AG09319 (cell line): ENCODE results near the gene SLC29A1.

Source experiments
- DNase-seq: peaks from one replicate; pipeline ENCODE4 v3.0.0-alpha.2; 2010; ENCODE audit warnings: low read depth; ENCODE audit errors: extremely low read depth
- TF ChIP-seq, protein P1 (sequence below): IDR thresholded peaks from 2 replicates; pipeline ENCODE4 v1.5.1; 2011; ENCODE audit warnings: low read depth, mild to moderate bottlenecking, inconsistent platforms, low read length, moderate library complexity

The SLC29A1 gene

DNA sequence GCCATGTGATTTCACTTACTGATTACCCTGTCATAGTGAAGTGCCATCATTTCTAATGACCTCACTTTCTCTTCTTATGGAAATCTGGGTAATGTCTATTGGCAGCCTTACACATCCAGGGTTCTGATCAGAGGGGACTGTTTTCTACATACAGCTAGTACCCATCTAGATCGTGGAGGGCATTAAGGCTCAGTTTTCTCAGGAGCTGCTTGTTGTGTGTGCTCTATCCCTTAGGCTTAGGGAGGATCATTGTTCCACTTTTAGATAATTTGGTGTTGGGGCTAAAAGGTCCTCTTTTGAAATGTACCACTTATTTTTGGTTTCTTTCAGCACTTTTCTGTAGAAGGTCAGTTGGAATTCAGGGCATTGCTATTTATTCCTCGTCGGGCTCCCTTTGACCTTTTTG lies 27.3 kb downstream of the SLC29A1 start:
- DNase-seq: no peak
- TF ChIP-seq, protein P1, sequence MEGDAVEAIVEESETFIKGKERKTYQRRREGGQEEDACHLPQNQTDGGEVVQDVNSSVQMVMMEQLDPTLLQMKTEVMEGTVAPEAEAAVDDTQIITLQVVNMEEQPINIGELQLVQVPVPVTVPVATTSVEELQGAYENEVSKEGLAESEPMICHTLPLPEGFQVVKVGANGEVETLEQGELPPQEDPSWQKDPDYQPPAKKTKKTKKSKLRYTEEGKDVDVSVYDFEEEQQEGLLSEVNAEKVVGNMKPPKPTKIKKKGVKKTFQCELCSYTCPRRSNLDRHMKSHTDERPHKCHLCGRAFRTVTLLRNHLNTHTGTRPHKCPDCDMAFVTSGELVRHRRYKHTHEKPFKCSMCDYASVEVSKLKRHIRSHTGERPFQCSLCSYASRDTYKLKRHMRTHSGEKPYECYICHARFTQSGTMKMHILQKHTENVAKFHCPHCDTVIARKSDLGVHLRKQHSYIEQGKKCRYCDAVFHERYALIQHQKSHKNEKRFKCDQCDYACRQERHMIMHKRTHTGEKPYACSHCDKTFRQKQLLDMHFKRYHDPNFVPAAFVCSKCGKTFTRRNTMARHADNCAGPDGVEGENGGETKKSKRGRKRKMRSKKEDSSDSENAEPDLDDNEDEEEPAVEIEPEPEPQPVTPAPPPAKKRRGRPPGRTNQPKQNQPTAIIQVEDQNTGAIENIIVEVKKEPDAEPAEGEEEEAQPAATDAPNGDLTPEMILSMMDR: no peak

DNA sequence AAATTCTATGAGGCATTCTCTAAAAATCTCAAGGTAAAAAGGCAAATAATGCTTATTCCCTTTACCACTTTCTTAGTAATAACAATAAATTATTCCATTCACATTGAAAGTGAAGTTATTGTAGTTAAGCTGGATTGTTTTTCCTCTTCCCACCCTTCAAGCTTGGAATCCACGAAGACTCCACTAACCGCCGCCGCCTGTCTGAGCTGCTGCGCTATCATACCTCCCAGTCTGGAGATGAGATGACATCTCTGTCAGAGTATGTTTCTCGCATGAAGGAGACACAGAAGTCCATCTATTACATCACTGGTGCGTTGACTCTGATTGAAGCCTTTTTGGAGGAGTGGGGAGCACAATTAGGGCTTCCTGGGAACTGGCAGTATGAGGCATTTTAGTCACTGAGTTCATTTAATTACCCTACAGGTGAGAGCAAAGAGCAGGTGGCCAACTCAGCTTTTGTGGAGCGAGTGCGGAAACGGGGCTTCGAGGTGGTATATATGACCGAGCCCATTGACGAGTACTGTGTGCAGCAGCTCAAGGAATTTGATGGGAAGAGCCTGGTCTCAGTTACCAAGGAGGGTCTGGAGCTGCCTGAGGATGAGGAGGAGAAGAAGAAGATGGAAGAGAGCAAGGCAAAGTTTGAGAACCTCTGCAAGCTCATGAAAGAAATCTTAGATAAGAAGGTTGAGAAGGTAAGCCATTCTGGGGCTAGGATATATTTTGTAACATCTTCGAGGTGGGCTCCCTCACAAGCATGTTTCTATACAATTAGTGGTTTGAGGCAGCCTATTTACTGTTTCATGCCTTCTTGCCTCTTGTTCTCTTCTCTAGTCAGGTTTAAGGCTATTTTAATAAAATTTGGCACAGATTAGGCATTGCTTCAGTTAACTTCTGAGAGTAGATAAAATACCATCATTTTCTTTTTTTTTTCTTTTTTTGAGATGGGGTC lies 28.5 kb downstream of the SLC29A1 start:
- TF ChIP-seq, protein P1: no peak
- DNase-seq: no peak

DNA sequence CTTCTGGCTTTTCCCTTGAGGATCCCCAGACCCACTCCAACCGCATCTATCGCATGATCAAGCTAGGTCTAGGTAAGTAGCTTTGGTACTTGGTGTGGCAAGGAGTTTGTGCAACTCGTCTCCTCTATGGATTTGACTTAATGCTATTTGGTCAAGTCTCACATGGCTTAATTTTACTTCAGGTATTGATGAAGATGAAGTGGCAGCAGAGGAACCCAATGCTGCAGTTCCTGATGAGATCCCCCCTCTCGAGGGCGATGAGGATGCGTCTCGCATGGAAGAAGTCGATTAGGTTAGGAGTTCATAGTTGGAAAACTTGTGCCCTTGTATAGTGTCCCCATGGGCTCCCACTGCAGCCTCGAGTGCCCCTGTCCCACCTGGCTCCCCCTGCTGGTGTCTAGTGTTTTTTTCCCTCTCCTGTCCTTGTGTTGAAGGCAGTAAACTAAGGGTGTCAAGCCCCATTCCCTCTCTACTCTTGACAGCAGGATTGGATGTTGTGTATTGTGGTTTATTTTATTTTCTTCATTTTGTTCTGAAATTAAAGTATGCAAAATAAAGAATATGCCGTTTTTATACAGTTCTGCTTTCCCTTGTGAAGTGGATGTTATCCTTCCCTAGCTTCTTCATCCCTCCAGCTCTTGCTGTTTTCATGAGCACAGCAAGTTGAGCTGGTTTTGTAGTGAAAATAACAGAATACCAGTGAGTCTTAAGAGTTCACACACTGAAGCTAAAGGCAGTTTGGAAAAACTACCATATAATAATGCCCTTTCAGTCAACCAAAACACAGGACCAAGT lies 30.1 kb downstream of the SLC29A1 start:
- TF ChIP-seq, protein P1: peak; percentile 46
- DNase-seq: no peak

DNA sequence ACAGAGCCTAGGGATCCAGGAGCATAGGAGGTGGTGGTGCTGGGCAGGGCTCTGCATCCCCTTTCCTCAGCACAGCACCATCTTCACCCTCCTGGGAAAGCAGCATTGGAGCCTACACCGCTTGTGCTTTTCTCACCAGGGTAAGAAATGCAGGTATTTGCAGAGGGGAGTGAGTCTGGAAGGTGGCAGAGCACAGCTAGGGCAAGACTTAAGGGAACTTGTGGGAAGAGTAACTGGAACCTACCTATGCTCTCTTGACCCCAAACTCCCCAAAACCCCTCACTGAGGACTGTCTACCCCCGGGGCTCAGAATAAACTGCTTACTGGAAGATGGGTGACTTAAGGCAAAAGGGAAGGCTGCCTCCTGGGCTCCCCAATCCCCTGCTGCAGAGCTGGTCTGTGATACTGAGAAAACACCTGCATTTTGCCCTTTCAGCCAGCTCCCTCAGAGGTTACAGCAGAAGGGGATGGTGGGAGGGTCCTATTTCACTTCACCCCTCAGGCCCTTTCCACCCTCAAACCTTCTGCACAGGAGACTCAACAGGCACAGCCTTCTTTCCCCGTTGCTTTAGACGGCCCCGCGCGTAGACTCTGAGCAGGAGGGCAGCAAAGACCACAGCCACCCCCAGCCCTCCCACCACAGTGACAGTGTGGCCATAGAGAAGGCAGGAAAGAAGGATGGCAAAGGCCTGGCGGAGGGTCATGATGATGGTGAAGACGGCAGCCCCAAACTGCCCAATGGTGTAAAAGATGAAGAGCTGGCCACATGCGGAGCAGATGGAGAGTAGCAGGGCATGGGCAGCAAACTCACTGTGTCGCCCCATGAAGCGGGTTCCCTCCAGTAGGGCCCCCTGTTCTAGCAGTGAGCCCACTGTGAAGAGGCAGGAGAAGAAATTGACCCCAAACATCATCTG lies 31.1 kb downstream of the SLC29A1 start:
- TF ChIP-seq, protein P1: no peak
- DNase-seq: no peak

DNA sequence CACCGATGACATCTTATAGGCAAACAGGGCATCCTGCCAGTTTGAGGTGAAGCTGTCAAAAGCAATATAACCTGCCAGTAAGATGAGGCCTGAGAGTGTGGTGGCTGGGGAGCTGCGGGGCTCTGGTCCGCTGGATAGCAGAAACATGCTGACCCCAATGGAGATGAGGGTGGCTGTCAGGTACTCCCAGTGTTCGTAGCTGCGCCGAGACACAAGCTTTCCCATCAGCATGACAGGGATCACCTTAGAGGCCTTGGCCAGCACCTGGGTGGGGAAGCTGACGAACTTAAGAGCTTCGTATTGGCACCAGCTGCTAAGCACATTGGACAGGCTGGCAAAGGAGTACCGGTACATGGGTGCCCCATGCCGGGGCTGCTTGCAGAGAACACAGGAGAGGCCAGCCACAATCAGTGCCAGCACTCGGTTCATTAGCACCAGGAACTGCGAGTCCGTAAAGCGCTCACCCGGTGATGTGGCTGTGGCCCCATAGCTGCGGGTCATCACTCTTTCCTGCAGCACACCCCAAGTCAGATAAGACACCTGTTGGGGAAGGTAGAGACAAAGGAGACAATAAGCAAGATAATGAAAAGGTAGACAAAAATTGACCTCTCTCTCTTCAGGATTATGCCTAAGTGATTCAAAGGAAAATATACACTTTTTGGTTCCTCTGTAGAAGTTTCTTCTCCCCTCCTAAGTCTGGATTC lies 31.9 kb downstream of the SLC29A1 start:
- TF ChIP-seq, protein P1: no peak
- DNase-seq: no peak

DNA sequence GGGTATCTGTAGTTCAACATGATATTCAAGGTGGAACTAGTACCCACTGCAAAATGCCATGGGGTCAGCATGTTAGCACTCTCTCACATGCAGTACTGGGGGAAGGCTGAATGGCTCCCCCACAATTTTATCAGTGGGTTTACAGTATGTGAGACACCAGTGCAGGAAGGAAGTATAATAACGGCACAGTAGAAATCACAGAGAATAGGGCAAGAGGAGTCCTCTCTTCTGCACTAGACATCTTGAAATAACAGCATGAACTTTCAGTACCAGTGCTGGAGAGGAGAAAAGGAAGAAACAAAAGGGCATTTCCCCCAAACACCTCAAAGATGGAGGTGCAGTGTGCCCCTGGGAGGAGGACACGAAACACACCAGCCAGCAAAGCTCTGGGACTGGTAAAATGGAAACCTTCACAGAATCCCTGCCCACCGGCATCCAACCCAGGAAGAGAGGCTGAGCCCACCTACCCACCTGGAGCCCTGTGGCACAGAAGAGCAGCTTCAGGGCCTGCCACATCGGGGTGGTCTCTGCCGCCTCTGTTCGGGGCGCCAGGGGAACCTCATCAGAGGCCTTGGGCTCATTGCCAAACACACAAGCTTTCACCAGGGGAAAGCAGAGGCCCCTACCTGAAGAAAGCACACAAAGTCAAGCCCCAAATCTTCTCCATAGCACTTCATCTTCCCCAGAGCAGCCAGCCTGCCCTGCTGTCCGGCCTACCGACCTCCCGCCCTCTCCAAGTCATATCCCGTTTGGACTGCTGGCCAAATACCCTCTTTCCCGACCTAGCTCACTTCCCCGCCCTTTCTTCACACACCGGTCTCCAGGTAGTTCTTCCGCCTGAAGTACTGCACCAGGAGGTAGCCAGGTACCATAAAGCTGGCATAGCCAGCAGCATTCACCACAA lies 32.7 kb downstream of the SLC29A1 start:
- no peak for DNase-seq
- TF ChIP-seq, protein P1: no peak
